HCT116 (cell line): ENCODE data around the gene ATXN7L1. TPM values are rescaled to one million over a fixed set of nuclear protein-coding genes. Genes with fewer than 3 reads are reported as not detected.

Experiments
- ATAC-seq: fragments of 200-7000 bp; cut with Tn5 transposase; 2 replicates; pipeline ENCODE4 v1.9.1; 2020; ENCODE audit warnings: mild to moderate bottlenecking, moderate library complexity
- BruUV-seq: library from RNA; stranded (reverse); fragments of 400-500 nt; replicated peaks from 2 replicates; lab custom pipeline; 2021; lab: Mats Ljungman, UMichigan
- CTCF ChIA-PET: fragments of 300-600 bp; sonication (Branson Sonifier 250); formaldehyde crosslinking; loops from one replicate; lab custom pipeline; 2021; ENCODE audit warnings: antibody characterized with exemption; lab: Charles Lee
- POLR2A ChIA-PET: fragments of 300-600, 350-600 bp; sonication (Branson Sonifier 250); formaldehyde crosslinking; loops from one replicate; lab custom pipeline; 2021; ENCODE audit warnings: antibody characterized with exemption; lab: Charles Lee
- RAD21 ChIA-PET, 2 experiments: fragments of 300-600 bp; sonication (Branson Sonifier 250); formaldehyde crosslinking; loops; one replicate each; lab custom pipeline; 2023; ENCODE audit warnings: low total read pairs in 2 of 2; ENCODE audit not compliant: uncharacterized antibody in 2 of 2, unreplicated experiment in 2 of 2, low non-redundant PET in 1 of 2; lab: Charles Lee
- DNase-seq: peaks from one replicate; pipeline ENCODE4 v3.0.0-alpha.2; 2010; ENCODE audit warnings: low read depth, low spot score
- H2AFZ ChIP-seq: fragments of 200-600 bp; shearing (Covaris generic), sonication (generic); 2 replicates; pipeline ENCODE4 v1.6.1; 2017; ENCODE audit warnings: low read depth, mixed run types, mixed read lengths, antibody characterized with exemption, low read length; ENCODE audit not compliant: poor library complexity, severe bottlenecking
- H3K27ac ChIP-seq: 2 replicates; pipeline ENCODE4 v1.5.1; 2012; ENCODE audit warnings: low read depth, low read length
- H3K27me3 ChIP-seq: fragments of 200-600 bp; sonication (generic); 2 replicates; pipeline ENCODE4 v1.6.1; 2016; ENCODE audit warnings: mixed run types, low read length, mixed read lengths; ENCODE audit not compliant: insufficient read depth
- H3K36me3 ChIP-seq, 2 experiments: fragments of 200-500 bp in 1 of 2; fragments of 200-600 bp in 1 of 2; sonication (Bioruptor generic) in 1 of 2; sonication (generic) in 1 of 2; 2 replicates each; pipeline versions ENCODE4 v1.5.1 to v1.6.1; 2014 to 2016; ENCODE audit warnings: low read length in 2 of 2, inconsistent platforms in 1 of 2, mixed read lengths in 1 of 2, mixed run types in 1 of 2; ENCODE audit not compliant: insufficient read depth in 2 of 2, control insufficient read depth in 1 of 2
- H3K4me1 ChIP-seq, 2 experiments: fragments of 200-600 bp in 1 of 2; sonication (generic) in 1 of 2; 2 replicates each; pipeline versions ENCODE4 v1.5.1 to v1.6.1; 2012 to 2017; ENCODE audit warnings: low read length in 2 of 2, inconsistent platforms in 1 of 2, mild to moderate bottlenecking in 1 of 2, mixed read lengths in 1 of 2, mixed run types in 1 of 2, moderate library complexity in 1 of 2; ENCODE audit not compliant: insufficient read depth in 2 of 2, control insufficient read depth in 1 of 2
- H3K4me2 ChIP-seq: fragments of 200-600 bp; sonication (generic); 2 replicates; pipeline ENCODE4 v1.6.1; 2017; ENCODE audit warnings: mixed run types, low read length, mixed read lengths
- H3K4me3 ChIP-seq, 2 experiments: fragments of 200-600 bp in 1 of 2; sonication (generic) in 1 of 2; replicated peaks in 1 of 2; 2 replicates each; pipeline ENCODE4 v1.5.1; 2011 to 2016; ENCODE audit warnings: low read length in 2 of 2, control low read depth in 1 of 2, low read depth in 1 of 2, mild to moderate bottlenecking in 1 of 2, mixed read lengths in 1 of 2, mixed run types in 1 of 2
- H3K79me2 ChIP-seq: fragments of 200-600 bp; sonication (generic); 2 replicates; pipeline ENCODE4 v1.6.1; 2017; ENCODE audit warnings: mild to moderate bottlenecking, mixed run types, low read length, moderate library complexity, mixed read lengths; ENCODE audit not compliant: insufficient read depth
- H3K9ac ChIP-seq: fragments of 200-600 bp; sonication (generic); 2 replicates; pipeline ENCODE4 v1.6.1; 2016; ENCODE audit warnings: low read length, mixed read lengths
- H3K9me2 ChIP-seq: fragments of 200-600 bp; sonication (generic), shearing (Covaris generic); 2 replicates; pipeline ENCODE4 v1.6.1; 2017; ENCODE audit warnings: mixed run types, mild to moderate bottlenecking, moderate library complexity; ENCODE audit not compliant: insufficient read depth
- H3K9me3 ChIP-seq, 2 experiments: fragments of 200-500 bp in 1 of 2; fragments of 200-600 bp in 1 of 2; sonication (Bioruptor generic) in 1 of 2; sonication (generic) in 1 of 2; 2 replicates each; pipeline ENCODE4 v1.6.1; 2014 to 2017; ENCODE audit warnings: low read length in 2 of 2, mixed read lengths in 2 of 2, inconsistent platforms in 1 of 2, low read depth in 1 of 2, mild to moderate bottlenecking in 1 of 2, mixed run types in 1 of 2, moderate library complexity in 1 of 2; ENCODE audit not compliant: control insufficient read depth in 1 of 2, insufficient read depth in 1 of 2
- H4K20me1 ChIP-seq: fragments of 200-600 bp; sonication (generic), shearing (Covaris generic); 2 replicates; pipeline ENCODE4 v1.6.1; 2017; ENCODE audit warnings: mixed run types, mild to moderate bottlenecking, moderate library complexity; ENCODE audit not compliant: insufficient read depth
- CBX3 ChIP-seq: IDR thresholded peaks from 2 replicates; pipeline ENCODE4 v1.6.1; 2012; ENCODE audit warnings: low read depth
- CEBPB ChIP-seq: IDR thresholded peaks from 2 replicates; pipeline ENCODE4 v1.6.1; 2012; ENCODE audit warnings: low read depth
- ELF1 ChIP-seq: IDR thresholded peaks from 2 replicates; pipeline ENCODE4 v1.6.1; 2012; ENCODE audit warnings: low read depth, borderline replicate concordance
- EZH2phosphoT487 ChIP-seq: fragments of 200-600 bp; IDR thresholded peaks from 2 replicates; pipeline ENCODE4 v1.6.1; 2018; ENCODE audit warnings: antibody characterized with exemption, borderline replicate concordance
- FOSL1 ChIP-seq: IDR thresholded peaks from 2 replicates; pipeline ENCODE4 v1.6.1; 2012; ENCODE audit warnings: low read depth
- JUND ChIP-seq: IDR thresholded peaks from 2 replicates; pipeline ENCODE4 v1.6.1; 2012
- MAX ChIP-seq: IDR thresholded peaks from 2 replicates; pipeline ENCODE4 v1.6.1; 2012
- RAD21 ChIP-seq: IDR thresholded peaks from 2 replicates; pipeline ENCODE4 v1.6.1; 2012; ENCODE audit warnings: low read depth, mild to moderate bottlenecking
- SP1 ChIP-seq: IDR thresholded peaks from 2 replicates; pipeline ENCODE4 v1.6.1; 2012; ENCODE audit warnings: low read depth
- SRF ChIP-seq: IDR thresholded peaks from 2 replicates; pipeline ENCODE4 v1.6.1; 2012; ENCODE audit warnings: low read depth
- TCF7L2 ChIP-seq: IDR thresholded peaks from 2 replicates; pipeline ENCODE4 v1.7.0; 2011; ENCODE audit warnings: borderline replicate concordance, inconsistent platforms; ENCODE audit not compliant: insufficient read depth, insufficient read length; ENCODE audit errors: extremely low read depth
- YY1 ChIP-seq: IDR thresholded peaks from 2 replicates; pipeline ENCODE4 v1.6.1; 2011; ENCODE audit warnings: low read length, low read depth, moderate library complexity, mild to moderate bottlenecking; ENCODE audit not compliant: insufficient replicate concordance; ENCODE audit errors: extremely low read depth
- ZNF274 ChIP-seq: fragments of 200-500 bp; sonication (Bioruptor generic); IDR thresholded peaks from 2 replicates; pipeline ENCODE4 v1.6.1; 2014; ENCODE audit warnings: mild to moderate bottlenecking, low read depth, low read length, inconsistent platforms
- intact Hi-C: fragments of 100-400 bp; cut with micrococcal nuclease; formaldehyde crosslinking; loops from 2 replicates; pipeline ENCODE4 v1.10.0; 2022
- total RNA-seq: library from RNA; stranded (reverse); gene quantifications from one replicate; pipeline ENCODE4 v1.2.1, GENCODE V29; 2021; ENCODE audit not compliant: unreplicated experiment
- TF ChIP-seq, protein P1 (sequence below), 3 experiments: fragments of 200-600 bp in 1 of 3; sonication (generic) in 1 of 3; IDR thresholded peaks in 2 of 3; conservative IDR thresholded peaks in 1 of 3; 2 replicates each; pipeline ENCODE4 v1.5.1; 2012 to 2017; ENCODE audit warnings: low read depth in 2 of 3, low read length in 2 of 3, antibody characterized with exemption in 1 of 3, borderline replicate concordance in 1 of 3, control low read depth in 1 of 3, mild to moderate bottlenecking in 1 of 3, mixed read lengths in 1 of 3, mixed run types in 1 of 3, moderate library complexity in 1 of 3; ENCODE audit not compliant: insufficient read depth in 1 of 3
- TF ChIP-seq, protein P2 (sequence below): IDR thresholded peaks from 2 replicates; pipeline ENCODE4 v1.6.1; 2012

ATXN7L1 gene
- total RNA-seq, 1 experiment from 2014 or later = 11.5 TPM

- intact Hi-C loops = loop anchor here (1.0 to 5.0 kb wide), 5 partner anchors 117 to 393 kb away; partner anchors contain the start of gene ATXN7L1
- TF ChIP-seq YY1 = no peak
- TF ChIP-seq CEBPB = no peak
- TF ChIP-seq SP1 = no peak
- no peak for TF ChIP-seq EZH2phosphoT487
- TF ChIP-seq ZNF274 = no peak
- no peak for TF ChIP-seq SRF
- TF ChIP-seq, protein P1, sequence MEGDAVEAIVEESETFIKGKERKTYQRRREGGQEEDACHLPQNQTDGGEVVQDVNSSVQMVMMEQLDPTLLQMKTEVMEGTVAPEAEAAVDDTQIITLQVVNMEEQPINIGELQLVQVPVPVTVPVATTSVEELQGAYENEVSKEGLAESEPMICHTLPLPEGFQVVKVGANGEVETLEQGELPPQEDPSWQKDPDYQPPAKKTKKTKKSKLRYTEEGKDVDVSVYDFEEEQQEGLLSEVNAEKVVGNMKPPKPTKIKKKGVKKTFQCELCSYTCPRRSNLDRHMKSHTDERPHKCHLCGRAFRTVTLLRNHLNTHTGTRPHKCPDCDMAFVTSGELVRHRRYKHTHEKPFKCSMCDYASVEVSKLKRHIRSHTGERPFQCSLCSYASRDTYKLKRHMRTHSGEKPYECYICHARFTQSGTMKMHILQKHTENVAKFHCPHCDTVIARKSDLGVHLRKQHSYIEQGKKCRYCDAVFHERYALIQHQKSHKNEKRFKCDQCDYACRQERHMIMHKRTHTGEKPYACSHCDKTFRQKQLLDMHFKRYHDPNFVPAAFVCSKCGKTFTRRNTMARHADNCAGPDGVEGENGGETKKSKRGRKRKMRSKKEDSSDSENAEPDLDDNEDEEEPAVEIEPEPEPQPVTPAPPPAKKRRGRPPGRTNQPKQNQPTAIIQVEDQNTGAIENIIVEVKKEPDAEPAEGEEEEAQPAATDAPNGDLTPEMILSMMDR (IDR thresholded peaks at IDR 0.05 in 2 of 3, conservative IDR thresholded peaks at IDR 0.05 in 1 of 3; ENCODE audit: borderline replicate concordance in 1 of 3, insufficient read depth in 1 of 3, low read depth in 2 of 3, low read length in 2 of 3) = peak; percentile 44 to 96 (median 74)
- TF ChIP-seq CBX3 = no peak
- no peak for TF ChIP-seq JUND
- TF ChIP-seq TCF7L2 = no peak
- TF ChIP-seq, protein P2, sequence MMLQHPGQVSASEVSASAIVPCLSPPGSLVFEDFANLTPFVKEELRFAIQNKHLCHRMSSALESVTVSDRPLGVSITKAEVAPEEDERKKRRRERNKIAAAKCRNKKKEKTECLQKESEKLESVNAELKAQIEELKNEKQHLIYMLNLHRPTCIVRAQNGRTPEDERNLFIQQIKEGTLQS = no peak
- TF ChIP-seq RAD21 = peak; percentile 94
- TF ChIP-seq ELF1 = no peak
- TF ChIP-seq FOSL1 = no peak
- no peak for TF ChIP-seq MAX
- BruUV-seq = no TSS peak
- RAD21 ChIA-PET = interaction anchor here in 1 of 2 experiments (0.6 kb wide), 1 partner anchor 394 kb away, joined by 3 read pairs; no protein-coding TSS in a partner anchor
- peak; percentile 83 for ATAC-seq
- no peaks in the 10 kb centered on the region for H3K79me2 ChIP-seq
- no peak overlapping the region for H3K9ac ChIP-seq
- DNase-seq = peak; percentile 45
- no peak overlapping the region for H3K27ac ChIP-seq
- H2AFZ ChIP-seq = no peak overlapping the region
- H3K27me3 ChIP-seq = no peaks in the 10 kb centered on the region
- POLR2A ChIA-PET = no interaction called here
- H3K4me3 ChIP-seq = no peak overlapping the region
- no peaks in the 10 kb centered on the region for H3K36me3 ChIP-seq
- H3K9me3 ChIP-seq = no peaks in the 10 kb centered on the region
- H3K9me2 ChIP-seq = no peaks in the 10 kb centered on the region
- CTCF ChIA-PET = interaction anchor here (0.9 to 2.5 kb wide), 5 partner anchors 10 to 282 kb away, joined by 3 to 21 read pairs (median 9); no protein-coding TSS in a partner anchor
- H3K4me1 ChIP-seq = peaks cover 0 to 13% of the 10 kb centered on the region in 2 experiments; a peak in 1 of 4 replicates
- no peaks in the 10 kb centered on the region for H4K20me1 ChIP-seq
- no peak overlapping the region for H3K4me2 ChIP-seq
Measured at GRCh38 chr7:105759670-105760550, 116.5 kb downstream of the ATXN7L1 start.
